ENCODE results near the gene TNFAIP8L2.
"Not testable (repeated sequence)": the region's sequence is repeated elsewhere in the genome, so short reads cannot be mapped to it uniquely, and the experiment has no call there.

GRCh38 chr1:151194894-151195594, 38.6 kb downstream of the TNFAIP8L2 start:
- TF ChIP-seq CTCF (IDR thresholded peaks at IDR 0.05); REST (IDR thresholded peaks at IDR 0.05; ENCODE audit: insufficient read depth in 1 of 2, low read depth in 2 of 2, low read length in 1 of 2); TCF7L2 (IDR thresholded peaks at IDR 0.05; ENCODE audit: low read depth, low read length); SIN3A (IDR thresholded peaks at IDR 0.05; ENCODE audit: borderline replicate concordance, insufficient read depth, low read depth, low read length); POLR2AphosphoS5 (IDR thresholded peaks at IDR 0.05; ENCODE audit: low read depth, low read length): not testable (repeated sequence)
